ENCODE data around the gene CRHR1.

DNA sequence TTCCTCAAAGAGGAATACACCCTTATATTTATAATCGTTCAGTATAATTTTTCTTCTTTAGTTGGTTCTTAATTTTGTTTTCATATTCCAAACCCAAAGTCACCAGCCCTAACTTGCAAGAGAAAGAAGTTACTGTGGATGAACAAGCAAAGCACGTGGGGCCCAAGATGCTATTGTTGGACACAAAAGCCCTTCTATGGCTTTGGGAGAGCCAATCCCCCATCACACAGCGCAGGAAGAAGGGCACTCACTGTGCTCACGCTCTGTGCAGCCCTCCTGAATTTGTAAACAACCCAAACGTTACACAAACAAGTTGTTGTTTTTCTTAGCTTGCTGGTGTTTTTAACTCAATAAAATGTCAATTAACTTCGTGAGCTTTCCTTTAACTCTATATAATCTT is 83.1 kb downstream of the CRHR1 start:
- TF ChIP-seq, protein P1, sequence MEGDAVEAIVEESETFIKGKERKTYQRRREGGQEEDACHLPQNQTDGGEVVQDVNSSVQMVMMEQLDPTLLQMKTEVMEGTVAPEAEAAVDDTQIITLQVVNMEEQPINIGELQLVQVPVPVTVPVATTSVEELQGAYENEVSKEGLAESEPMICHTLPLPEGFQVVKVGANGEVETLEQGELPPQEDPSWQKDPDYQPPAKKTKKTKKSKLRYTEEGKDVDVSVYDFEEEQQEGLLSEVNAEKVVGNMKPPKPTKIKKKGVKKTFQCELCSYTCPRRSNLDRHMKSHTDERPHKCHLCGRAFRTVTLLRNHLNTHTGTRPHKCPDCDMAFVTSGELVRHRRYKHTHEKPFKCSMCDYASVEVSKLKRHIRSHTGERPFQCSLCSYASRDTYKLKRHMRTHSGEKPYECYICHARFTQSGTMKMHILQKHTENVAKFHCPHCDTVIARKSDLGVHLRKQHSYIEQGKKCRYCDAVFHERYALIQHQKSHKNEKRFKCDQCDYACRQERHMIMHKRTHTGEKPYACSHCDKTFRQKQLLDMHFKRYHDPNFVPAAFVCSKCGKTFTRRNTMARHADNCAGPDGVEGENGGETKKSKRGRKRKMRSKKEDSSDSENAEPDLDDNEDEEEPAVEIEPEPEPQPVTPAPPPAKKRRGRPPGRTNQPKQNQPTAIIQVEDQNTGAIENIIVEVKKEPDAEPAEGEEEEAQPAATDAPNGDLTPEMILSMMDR (IDR thresholded peaks at IDR 0.05): no peak
- no peak for TF ChIP-seq POLR2AphosphoS5 (IDR thresholded peaks at IDR 0.05)
- no peak for TF ChIP-seq POLR2A (IDR thresholded peaks at IDR 0.05)
